GM12865 (cell line): ENCODE results near the gene SNTA1.
A peak's percentile ranks its signal among the peaks of the same experiment; 100 is the strongest.
"Not testable (repeated sequence)": the region's sequence is repeated elsewhere in the genome, so short reads cannot be mapped to it uniquely, and the experiment has no call there.

ENCODE experiments used
- DNase-seq: peaks from one replicate; pipeline ENCODE4 v3.0.0; 2010; ENCODE audit warnings: low read depth
- H3K4me3 ChIP-seq: 2 replicates; pipeline ENCODE4 v1.5.1; 2011; ENCODE audit warnings: mild to moderate bottlenecking, low read depth, low read length, control low read depth
- CTCF ChIP-seq: IDR thresholded peaks from 2 replicates; pipeline ENCODE4 v1.5.1; 2011; ENCODE audit warnings: low read length, control low read depth, low read depth, inconsistent platforms; ENCODE audit not compliant: insufficient read depth; ENCODE audit errors: missing control alignments

SNTA1 gene

GRCh38 chr20:33444797-33445560, 1.4 kb upstream of the SNTA1 start:
- peak; percentile 40 for DNase-seq
- no peak overlapping the region; the same call in 1 of the 2 replicates for H3K4me3 ChIP-seq
- peak; percentile 21 for TF ChIP-seq CTCF

GRCh38 chr20:33443006-33443511, 504 bp downstream of the SNTA1 start:
- H3K4me3 ChIP-seq = peak overlapping the region; percentile 78
- TF ChIP-seq CTCF = no peak
- peak; percentile 24 for DNase-seq

- TF ChIP-seq CTCF = no peak
- DNase-seq = no peak
Observed at GRCh38 chr20:33442136-33443005, 1.2 kb downstream of the SNTA1 start.

GRCh38 chr20:33441142-33441955, 2.2 kb downstream of the SNTA1 start:
- TF ChIP-seq CTCF = no peak
- DNase-seq = no peak

More at GRCh38 chr20:33442136-33443005, 1.2 kb downstream of the SNTA1 start:
- H3K4me3 ChIP-seq = peak overlapping the region; percentile 78

GRCh38 chr20:33440562-33440961, 3.0 kb downstream of the SNTA1 start:
- H3K4me3 ChIP-seq, DNase-seq: not testable (repeated sequence)

More at GRCh38 chr20:33441142-33441955, 2.2 kb downstream of the SNTA1 start:
- H3K4me3 ChIP-seq = no peak overlapping the region

- H3K4me3 ChIP-seq = no peak overlapping the region
- DNase-seq = peak; percentile 42
- no peak for TF ChIP-seq CTCF
Observed at GRCh38 chr20:33438481-33438880, 5.1 kb downstream of the SNTA1 start.
